NCI-H1092 (cell line): ENCODE results near the gene SLC46A2.

Experiments used
- DNase-seq: peaks from one replicate; lab custom pipeline; 2025; lab: John Stamatoyannopoulos, UW

SLC46A2 gene, protein sequence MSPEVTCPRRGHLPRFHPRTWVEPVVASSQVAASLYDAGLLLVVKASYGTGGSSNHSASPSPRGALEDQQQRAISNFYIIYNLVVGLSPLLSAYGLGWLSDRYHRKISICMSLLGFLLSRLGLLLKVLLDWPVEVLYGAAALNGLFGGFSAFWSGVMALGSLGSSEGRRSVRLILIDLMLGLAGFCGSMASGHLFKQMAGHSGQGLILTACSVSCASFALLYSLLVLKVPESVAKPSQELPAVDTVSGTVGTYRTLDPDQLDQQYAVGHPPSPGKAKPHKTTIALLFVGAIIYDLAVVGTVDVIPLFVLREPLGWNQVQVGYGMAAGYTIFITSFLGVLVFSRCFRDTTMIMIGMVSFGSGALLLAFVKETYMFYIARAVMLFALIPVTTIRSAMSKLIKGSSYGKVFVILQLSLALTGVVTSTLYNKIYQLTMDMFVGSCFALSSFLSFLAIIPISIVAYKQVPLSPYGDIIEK

GRCh38 chr9:112890106-112891081 lies at the start of gene SLC46A2:
TSS of gene SLC46A2 (minus strand) at chr9:112890876. CDS start at chr9:112890681, 195 bp downstream.
- no peak for DNase-seq

DNA sequence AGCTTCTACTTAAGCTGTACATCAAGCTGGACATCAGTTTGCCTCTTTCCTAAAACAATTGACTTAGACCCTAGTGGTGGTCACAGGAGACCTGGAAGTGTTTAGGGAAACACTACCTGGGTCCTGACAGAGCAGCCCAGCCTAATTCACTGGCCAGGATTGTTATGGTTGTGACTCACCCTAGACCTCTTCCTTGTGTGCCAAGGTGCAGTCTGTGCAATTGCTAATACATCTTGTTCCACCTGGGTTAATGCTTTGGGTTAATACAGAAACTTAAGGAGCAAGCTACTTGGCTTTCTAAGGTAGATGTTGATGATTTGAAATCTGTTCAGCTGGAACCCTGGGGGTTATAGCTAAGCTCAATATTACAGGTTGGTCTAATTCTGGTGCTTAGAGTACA lies 48.7 kb upstream of the SLC46A2 start:
- no peak for DNase-seq

DNA sequence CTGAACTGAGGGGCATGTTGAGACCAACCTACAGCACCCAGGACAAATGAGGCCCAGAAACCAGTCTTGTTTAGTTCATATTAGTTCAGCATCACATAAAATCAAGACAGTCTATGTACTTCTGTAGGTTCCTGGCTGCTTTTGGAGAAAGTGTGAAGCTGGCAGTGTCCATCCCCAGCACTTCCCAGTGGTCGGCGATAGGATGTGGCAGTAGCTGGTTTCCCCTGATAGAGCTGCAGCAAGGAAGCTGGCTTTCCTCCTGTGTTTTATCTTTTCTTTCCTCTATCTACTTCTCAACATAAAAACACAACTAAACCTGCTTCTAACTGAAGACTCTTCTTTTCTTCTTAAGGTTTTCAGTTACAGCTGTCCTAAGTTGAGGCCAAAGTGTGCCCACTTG lies 43.0 kb upstream of the SLC46A2 start:
- no peak for DNase-seq

- DNase-seq, result peak; percentile 35
These were observed 34.5 kb upstream of the SLC46A2 start for GRCh38 chr9:112925058-112925641.

- peak; percentile 30 for DNase-seq
These were observed 30.9 kb upstream of the SLC46A2 start for GRCh38 chr9:112921549-112921948.

- DNase-seq, result no peak
These were observed 27.3 kb upstream of the SLC46A2 start for GRCh38 chr9:112917987-112918362.

GRCh38 chr9:112917047-112917986 lies 26.6 kb upstream of the SLC46A2 start:
- DNase-seq, result no peak

GRCh38 chr9:112914524-112914923 lies 23.8 kb upstream of the SLC46A2 start:
- no peak for DNase-seq

DNA sequence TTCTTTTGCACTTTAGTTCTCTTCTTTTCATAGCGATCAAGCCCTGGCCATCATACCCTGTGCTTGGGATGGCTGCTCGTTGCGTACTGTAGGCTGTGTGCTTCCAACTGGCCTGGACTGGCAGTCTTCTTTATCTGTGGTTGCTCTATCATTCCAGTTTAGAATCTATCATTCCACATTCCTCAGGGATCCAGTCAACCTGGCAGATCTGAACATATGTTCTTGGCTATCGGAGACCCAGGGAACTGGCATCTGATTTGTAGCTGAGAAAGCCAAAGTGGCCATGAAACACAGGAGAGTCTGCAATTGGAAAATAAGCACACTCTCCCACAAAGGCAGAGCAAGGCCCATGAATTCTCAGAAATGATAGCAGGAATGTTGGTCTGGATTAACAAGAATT lies 22.6 kb upstream of the SLC46A2 start:
- DNase-seq, result no peak

DNA sequence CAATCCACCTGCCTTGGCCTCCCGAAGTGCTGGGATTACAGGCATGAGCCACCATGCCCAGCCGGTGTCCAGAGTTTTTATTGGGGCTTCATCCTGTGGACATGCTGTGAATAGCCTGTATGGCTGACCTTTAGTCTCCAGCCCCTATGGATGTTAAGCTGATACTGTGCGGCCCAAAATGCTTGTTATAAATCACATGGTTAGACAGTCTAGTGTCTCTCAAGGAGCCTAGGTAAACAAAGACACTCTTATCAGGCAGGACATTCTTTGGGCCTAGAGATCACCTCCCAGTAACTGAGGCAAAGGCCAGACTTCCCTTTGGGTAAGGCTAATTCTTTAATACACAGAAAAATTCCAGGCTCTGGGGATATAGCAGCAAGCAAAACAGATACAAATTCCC lies 22.0 kb upstream of the SLC46A2 start:
- DNase-seq, result no peak

DNA sequence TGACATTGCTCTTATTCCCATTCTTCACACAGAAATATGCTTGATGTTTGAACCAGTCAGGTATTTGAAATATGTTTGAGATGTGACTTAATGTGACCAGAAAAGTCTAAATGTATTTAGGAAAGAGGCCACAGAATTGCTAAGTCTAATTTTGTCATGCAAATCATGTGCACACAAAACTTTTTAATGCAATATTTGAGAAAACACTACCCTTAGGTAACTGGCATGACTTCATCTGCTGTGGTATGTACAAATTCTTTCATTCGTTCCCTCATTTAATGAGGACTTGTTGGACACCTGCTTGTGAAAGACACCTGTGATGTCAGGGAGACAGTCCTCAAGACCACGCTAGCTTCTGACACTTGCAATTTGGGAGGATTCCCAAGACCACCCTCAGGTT lies 21.1 kb upstream of the SLC46A2 start:
- DNase-seq, result no peak

- no peak for DNase-seq
These were observed 14.4 kb upstream of the SLC46A2 start for GRCh38 chr9:112905084-112905483.

DNA sequence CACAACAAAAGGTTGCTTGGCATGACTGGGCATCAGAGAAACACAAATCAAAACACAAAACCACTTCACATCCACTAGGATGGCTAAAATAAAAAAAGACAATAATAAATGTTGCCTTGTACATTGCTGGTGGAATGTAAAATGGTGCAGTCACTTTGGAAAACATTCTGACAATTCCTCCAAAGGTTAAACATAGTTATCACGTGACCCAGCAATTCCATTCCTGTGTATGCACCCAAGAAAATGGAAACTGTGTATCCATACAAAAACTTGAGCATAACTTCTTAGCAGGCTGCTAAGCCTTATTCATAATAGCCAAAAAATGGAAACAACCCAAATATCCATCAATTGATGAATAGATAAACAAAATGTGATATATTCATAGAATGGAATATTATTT lies 10.2 kb upstream of the SLC46A2 start:
- no peak for DNase-seq

DNA sequence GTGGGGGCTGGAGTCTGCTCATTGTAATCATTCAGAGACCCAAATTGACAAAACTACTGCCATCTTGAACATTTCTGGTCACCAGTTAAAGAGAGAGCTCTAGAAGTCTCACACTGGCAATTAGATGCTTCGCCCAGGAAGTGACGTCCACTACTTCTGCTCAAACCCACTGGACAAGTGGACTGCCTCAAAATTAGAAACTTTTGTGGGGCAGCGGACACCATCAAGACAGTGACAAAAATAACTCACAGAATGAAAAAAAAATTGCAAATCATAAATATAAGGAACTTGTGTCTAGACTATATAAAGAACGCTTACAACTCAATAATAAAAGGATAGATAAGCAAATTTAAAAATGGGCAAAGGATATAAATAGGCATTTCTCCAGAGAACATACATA lies 9.8 kb upstream of the SLC46A2 start:
- no peak for DNase-seq

DNA sequence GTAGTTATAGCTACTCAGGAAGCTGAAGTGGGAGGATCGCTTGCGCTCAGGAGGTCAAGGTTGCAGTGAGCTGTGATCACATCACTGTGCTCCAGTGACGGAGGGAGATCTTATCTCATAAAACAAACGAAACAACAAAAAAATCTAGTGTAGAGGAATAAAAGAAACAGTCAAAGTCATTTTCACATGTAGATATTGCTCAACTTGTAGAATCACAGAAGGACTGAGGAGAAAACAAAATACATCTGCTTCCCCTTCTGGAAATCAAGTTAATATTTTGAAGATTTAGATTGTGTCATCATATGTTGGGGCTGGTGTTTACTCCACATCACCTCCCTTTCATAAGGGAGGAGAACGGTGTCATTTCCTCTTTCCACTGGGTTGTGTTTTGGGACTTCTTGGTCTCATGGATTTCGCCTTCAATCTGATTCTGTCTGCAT lies 8.2 kb upstream of the SLC46A2 start:
- no peak for DNase-seq

DNA sequence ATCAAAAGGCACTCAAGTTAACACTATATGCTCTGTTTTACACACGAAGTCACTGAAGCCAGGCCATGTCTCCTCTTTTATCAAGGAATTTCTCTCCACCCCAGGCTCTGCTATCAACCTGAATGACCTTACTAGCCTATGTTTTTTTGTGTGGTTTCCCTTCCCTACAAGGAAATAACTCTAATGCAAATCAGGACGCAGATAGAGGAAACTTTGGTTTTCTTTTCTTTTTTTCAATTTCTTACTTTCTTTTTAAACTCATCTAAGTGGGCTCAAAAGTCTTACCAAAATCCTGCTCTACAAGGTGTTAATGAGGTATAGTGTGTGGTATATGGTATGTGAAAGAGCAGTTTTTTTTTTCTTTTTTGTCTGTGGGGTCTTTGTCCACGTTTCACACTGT lies 5.5 kb upstream of the SLC46A2 start:
- no peak for DNase-seq

- DNase-seq, result no peak
These were observed 4.0 kb upstream of the SLC46A2 start for GRCh38 chr9:112894699-112895098.

- no peak for DNase-seq
These were observed 3.4 kb upstream of the SLC46A2 start for GRCh38 chr9:112894041-112894440.

DNA sequence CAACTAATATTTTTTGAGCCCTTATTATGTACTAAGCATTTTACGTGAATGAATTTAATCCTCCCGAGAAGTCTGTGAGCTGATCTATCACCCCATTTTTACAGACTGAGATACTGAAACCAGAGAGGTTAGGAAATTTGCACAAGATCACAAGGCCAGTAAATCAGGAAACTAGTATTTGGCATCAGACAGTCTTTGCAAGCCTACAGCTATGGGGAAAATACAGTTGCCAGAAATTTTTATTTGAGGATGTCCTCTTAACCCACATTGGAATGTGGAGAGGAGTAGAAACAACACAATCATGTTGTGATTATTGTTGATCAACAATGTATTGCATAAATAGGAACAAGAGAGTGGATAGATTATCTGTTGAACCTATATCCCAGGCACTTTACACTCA lies 2.3 kb upstream of the SLC46A2 start:
- no peak for DNase-seq

GRCh38 chr9:112891521-112891920 lies 845 bp upstream of the SLC46A2 start:
- DNase-seq, result no peak

- DNase-seq, result no peak
These were observed 3.3 kb downstream of the SLC46A2 start for GRCh38 chr9:112887381-112887780.
